ENCODE results near the gene RAD51B.

The RAD51B gene

GRCh38 chr14:68718023-68718990 is 898.7 kb downstream of the RAD51B start:
- Histone ChIP-seq H3K4me3 (ENCODE audit: extremely low read depth, insufficient read depth, low read length, poor library complexity, severe bottlenecking) (no peak overlapping the region), H3K36me3 (ENCODE audit: control insufficient read depth, insufficient read depth, low read length) (no peaks in the 10 kb centered on the region), H3K9me3 (ENCODE audit: control insufficient read depth, low read length) (peaks cover 5% of the 10 kb centered on the region), H3K4me1 (ENCODE audit: control insufficient read depth, insufficient read depth, low read length, poor library complexity, severe bottlenecking) (peaks cover 9% of the 10 kb centered on the region), H3K27ac (ENCODE audit: low read depth, low read length, severe bottlenecking) (no peak overlapping the region)
- 84 to 92% methylated on average over 4 of the region's 8 CpGs for WGBS, 2 experiments (ENCODE audit: insufficient coverage in 2 of 2)

DNA sequence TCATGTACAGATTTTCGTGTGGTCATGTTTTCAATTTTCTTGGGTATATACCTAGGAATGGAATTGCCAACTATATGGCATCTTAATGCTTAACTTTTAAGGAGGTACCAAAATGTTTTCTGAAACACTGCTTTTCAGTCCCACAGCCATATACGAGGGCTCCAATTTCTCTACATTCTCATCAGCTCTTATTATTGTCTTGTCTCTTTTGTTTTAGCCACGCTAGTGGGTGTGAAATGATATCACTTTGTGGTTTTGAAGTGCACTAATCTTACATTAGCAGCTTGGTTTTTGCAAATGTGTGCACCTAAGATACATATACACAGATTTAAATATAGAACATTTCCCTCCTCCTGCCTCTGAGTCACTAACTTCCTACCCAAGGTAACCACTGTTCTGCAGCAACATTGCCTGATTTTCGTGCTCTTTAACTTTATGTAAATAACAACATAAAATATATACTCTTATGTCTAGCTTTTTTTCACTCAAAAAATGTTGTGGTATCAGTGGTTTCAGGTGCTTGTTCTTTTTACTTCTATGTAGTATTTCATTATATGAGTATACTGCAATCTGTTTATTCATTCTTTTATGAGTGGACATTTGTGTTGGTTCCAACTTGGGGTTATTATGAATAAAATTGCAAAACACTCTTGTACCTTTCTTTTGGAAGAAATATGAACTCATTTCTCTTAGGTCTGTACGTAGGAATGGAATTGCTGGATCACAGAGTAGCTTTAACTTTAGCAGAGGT is 900.2 kb downstream of the RAD51B start:
- H3K36me3 ChIP-seq (ENCODE audit: control insufficient read depth, insufficient read depth, low read length): no peaks in the 10 kb centered on the region
- H3K27ac ChIP-seq (ENCODE audit: low read depth, low read length, severe bottlenecking): no peak overlapping the region
- 80 to 100% methylated on average over 1 of the region's 5 CpGs for WGBS, 2 experiments (ENCODE audit: insufficient coverage in 2 of 2)
- H3K4me3 ChIP-seq (ENCODE audit: extremely low read depth, insufficient read depth, low read length, poor library complexity, severe bottlenecking): no peak overlapping the region
- H3K9me3 ChIP-seq (ENCODE audit: control insufficient read depth, low read length): peaks cover 5% of the 10 kb centered on the region
- peaks cover 3% of the 10 kb centered on the region for H3K4me1 ChIP-seq (ENCODE audit: control insufficient read depth, insufficient read depth, low read length, poor library complexity, severe bottlenecking)

DNA sequence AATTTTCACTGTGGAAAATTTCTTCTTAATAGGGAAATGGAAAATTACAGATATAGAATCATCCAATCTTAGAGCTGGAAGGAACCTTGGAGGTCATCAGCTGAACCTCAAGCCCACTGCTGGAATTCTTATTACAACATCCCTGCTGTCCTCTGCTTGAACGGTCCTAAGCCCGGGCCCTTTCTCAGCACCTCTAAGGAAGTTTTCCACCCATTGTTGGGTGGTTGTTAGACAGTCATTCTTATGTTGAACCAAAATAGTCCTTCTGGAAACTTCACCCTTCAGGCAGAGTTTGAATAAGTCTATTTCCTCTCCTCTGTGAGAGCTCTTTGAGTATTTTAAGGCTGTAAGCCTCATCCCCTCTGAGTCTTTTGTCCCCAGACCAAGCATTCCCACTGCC is 902.6 kb downstream of the RAD51B start:
- Histone ChIP-seq H3K36me3 (ENCODE audit: control insufficient read depth, insufficient read depth, low read length) (no peaks in the 10 kb centered on the region), H3K27ac (ENCODE audit: low read depth, low read length, severe bottlenecking) (no peak overlapping the region), H3K9me3 (ENCODE audit: control insufficient read depth, low read length) (peaks cover 5% of the 10 kb centered on the region), H3K4me1 (ENCODE audit: control insufficient read depth, insufficient read depth, low read length, poor library complexity, severe bottlenecking) (no peaks in the 10 kb centered on the region), H3K4me3 (ENCODE audit: extremely low read depth, insufficient read depth, low read length, poor library complexity, severe bottlenecking) (no peak overlapping the region)
- WGBS, 2 experiments (ENCODE audit: insufficient coverage in 2 of 2): no CpG with 5 or more reads among the region's 2 CpGs

- peaks cover 5% of the 10 kb centered on the region for H3K9me3 ChIP-seq (ENCODE audit: control insufficient read depth, low read length)
- no peaks in the 10 kb centered on the region for H3K36me3 ChIP-seq (ENCODE audit: control insufficient read depth, insufficient read depth, low read length)
- no peak overlapping the region for H3K4me3 ChIP-seq (ENCODE audit: extremely low read depth, insufficient read depth, low read length, poor library complexity, severe bottlenecking)
- WGBS, 2 experiments (ENCODE audit: insufficient coverage in 2 of 2): 97 to 100% methylated on average over 4 to 5 of the region's 5 CpGs
- H3K4me1 ChIP-seq (ENCODE audit: control insufficient read depth, insufficient read depth, low read length, poor library complexity, severe bottlenecking): peaks cover 5% of the 10 kb centered on the region
- H3K27ac ChIP-seq (ENCODE audit: low read depth, low read length, severe bottlenecking): no peak overlapping the region
Observed at GRCh38 chr14:68722968-68723566, 903.5 kb downstream of the RAD51B start.

- H3K27ac ChIP-seq (ENCODE audit: low read depth, low read length, severe bottlenecking): no peak overlapping the region
- H3K36me3 ChIP-seq (ENCODE audit: control insufficient read depth, insufficient read depth, low read length): no peaks in the 10 kb centered on the region
- 100% methylated on average over 1 to 2 of the region's 3 CpGs for WGBS, 2 experiments (ENCODE audit: insufficient coverage in 2 of 2)
- H3K4me1 ChIP-seq (ENCODE audit: control insufficient read depth, insufficient read depth, low read length, poor library complexity, severe bottlenecking): peaks cover 6% of the 10 kb centered on the region
- peaks cover 5% of the 10 kb centered on the region for H3K9me3 ChIP-seq (ENCODE audit: control insufficient read depth, low read length)
- no peak overlapping the region for H3K4me3 ChIP-seq (ENCODE audit: extremely low read depth, insufficient read depth, low read length, poor library complexity, severe bottlenecking)
Observed at GRCh38 chr14:68723808-68724268, 904.3 kb downstream of the RAD51B start.

DNA sequence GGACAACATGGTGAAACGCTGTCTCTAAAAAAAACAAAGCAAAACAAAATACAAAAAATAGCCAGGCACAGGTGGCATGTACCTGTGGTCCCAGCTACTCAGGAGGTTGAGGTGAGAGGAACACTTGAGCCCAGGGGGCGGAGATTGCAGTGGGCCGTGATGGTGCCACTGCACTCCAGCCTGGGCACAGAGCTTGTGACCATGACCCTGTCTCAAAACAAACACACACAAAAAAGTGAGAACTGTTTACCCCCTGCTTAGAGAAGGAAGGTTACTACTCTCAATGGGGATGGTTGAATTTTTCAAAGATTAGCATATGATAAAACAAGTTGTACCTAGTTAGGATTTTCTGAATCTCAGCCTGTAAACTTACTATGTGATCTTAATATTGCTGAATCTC is 905.3 kb downstream of the RAD51B start:
- Histone ChIP-seq H3K27ac (ENCODE audit: low read depth, low read length, severe bottlenecking) (no peak overlapping the region), H3K4me1 (ENCODE audit: control insufficient read depth, insufficient read depth, low read length, poor library complexity, severe bottlenecking) (peaks cover 6% of the 10 kb centered on the region), H3K9me3 (ENCODE audit: control insufficient read depth, low read length) (peaks cover 5% of the 10 kb centered on the region), H3K4me3 (ENCODE audit: extremely low read depth, insufficient read depth, low read length, poor library complexity, severe bottlenecking) (no peak overlapping the region), H3K36me3 (ENCODE audit: control insufficient read depth, insufficient read depth, low read length) (no peaks in the 10 kb centered on the region)
- WGBS, 2 experiments (ENCODE audit: insufficient coverage in 2 of 2): no CpG with 5 or more reads among the region's 3 CpGs

DNA sequence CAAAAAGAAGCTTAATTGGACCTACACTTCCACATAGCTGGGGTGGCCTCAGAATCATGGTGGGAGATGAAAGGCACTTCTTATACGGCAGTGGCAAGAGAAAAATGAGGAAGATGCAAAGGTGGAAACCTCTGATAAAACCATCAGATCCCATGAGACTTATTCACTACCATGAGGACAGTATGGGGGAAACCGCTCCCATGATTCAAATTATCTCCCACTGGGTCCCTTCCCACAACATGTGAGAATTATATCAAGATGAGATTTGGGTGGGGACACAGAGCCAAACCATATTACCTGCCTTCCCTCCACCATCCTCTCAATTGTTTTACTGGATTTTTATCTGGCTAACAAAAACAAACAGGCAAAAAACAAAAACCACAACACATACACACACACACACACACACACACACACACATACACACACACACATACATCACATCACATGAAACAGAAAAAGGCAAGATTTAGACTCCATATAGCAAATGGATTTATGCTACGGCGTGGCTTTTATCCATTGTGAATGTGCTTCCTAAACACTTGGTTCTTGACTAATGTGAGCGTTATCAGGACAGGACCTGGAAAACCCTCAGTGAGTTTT is 906.6 kb downstream of the RAD51B start:
- Histone ChIP-seq H3K36me3 (ENCODE audit: control insufficient read depth, insufficient read depth, low read length) (no peaks in the 10 kb centered on the region), H3K9me3 (ENCODE audit: control insufficient read depth, low read length) (no peaks in the 10 kb centered on the region), H3K4me3 (ENCODE audit: extremely low read depth, insufficient read depth, low read length, poor library complexity, severe bottlenecking) (no peak overlapping the region), H3K27ac (ENCODE audit: low read depth, low read length, severe bottlenecking) (no peak overlapping the region), H3K4me1 (ENCODE audit: control insufficient read depth, insufficient read depth, low read length, poor library complexity, severe bottlenecking) (peaks cover 12% of the 10 kb centered on the region)
- 100% methylated on average over 2 to 3 of the region's 5 CpGs for WGBS, 2 experiments (ENCODE audit: insufficient coverage in 2 of 2)

GRCh38 chr14:68727315-68728047 is 907.9 kb downstream of the RAD51B start:
- Histone ChIP-seq H3K4me1 (ENCODE audit: control insufficient read depth, insufficient read depth, low read length, poor library complexity, severe bottlenecking) (peaks cover 17% of the 10 kb centered on the region), H3K9me3 (ENCODE audit: control insufficient read depth, low read length) (no peaks in the 10 kb centered on the region), H3K36me3 (ENCODE audit: control insufficient read depth, insufficient read depth, low read length) (no peaks in the 10 kb centered on the region), H3K27ac (ENCODE audit: low read depth, low read length, severe bottlenecking) (no peak overlapping the region), H3K4me3 (ENCODE audit: extremely low read depth, insufficient read depth, low read length, poor library complexity, severe bottlenecking) (no peak overlapping the region)
- 97% methylated on average over 4 of the region's 5 CpGs for WGBS, 2 experiments (ENCODE audit: insufficient coverage in 2 of 2)

DNA sequence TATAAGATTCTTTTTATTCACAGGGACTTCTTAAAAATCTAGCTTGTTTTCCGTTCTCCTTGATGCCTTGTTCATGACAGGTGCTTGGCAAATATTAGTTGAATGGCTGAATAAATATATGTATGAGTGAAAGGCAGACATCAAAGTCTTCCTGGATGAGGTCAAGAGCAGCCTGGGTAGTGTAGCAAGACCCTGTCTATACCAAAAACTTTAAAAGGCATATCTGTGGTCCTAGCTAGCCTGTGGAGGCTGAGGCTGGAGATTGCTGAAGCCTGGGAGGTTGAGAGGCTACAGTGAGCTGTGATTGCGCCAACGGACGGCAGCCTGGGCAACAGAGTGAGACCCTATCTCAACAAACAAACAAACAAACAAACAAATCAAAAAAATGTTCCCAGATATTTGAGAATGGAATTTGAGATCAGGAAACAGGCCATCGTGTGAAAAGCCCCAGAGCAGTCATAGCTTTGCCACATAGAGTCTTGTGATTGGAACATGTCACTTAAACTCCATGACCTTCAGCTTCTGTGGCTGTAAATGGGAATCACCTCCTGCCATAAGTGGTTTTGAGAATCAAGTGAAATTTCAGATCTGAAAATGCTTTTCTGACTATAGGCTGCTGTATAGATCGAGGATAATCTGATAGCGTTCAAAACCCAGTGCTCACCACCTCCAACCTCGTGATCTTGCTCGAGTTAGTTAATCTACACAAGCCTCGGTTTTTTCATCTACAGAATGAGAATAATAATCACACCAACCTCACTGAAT is 908.9 kb downstream of the RAD51B start:
- Histone ChIP-seq H3K27ac (ENCODE audit: low read depth, low read length, severe bottlenecking) (no peak overlapping the region), H3K4me1 (ENCODE audit: control insufficient read depth, insufficient read depth, low read length, poor library complexity, severe bottlenecking) (peaks cover 17% of the 10 kb centered on the region), H3K4me3 (ENCODE audit: extremely low read depth, insufficient read depth, low read length, poor library complexity, severe bottlenecking) (no peak overlapping the region), H3K9me3 (ENCODE audit: control insufficient read depth, low read length) (no peaks in the 10 kb centered on the region), H3K36me3 (ENCODE audit: control insufficient read depth, insufficient read depth, low read length) (no peaks in the 10 kb centered on the region)
- 93 to 95% methylated on average over 6 to 7 of the region's 10 CpGs for WGBS, 2 experiments (ENCODE audit: insufficient coverage in 2 of 2)

Data from mesodermal cell (in vitro differentiated cells).